Gastrocnemius medialis (tissue), 4 donors: ENCODE data around the gene CCS. TPM values are rescaled to one million over a fixed set of nuclear protein-coding genes. Genes with fewer than 3 reads are reported as not detected.

Experiments
- ATAC-seq, 2 donors: fragments of 150-250 bp; one replicate each; pipeline ENCODE4 v1.9.1; 2016
- DNase-seq, 2 donors: peaks; one replicate each; pipeline ENCODE4 v3.0.0-alpha.2; 2019
- H3K27ac ChIP-seq, 4 donors: fragments of 200-600 bp; sonication (generic); 1 replicate in 1 of 4; 2 replicates in 3 of 4; pipeline ENCODE4 v1.5.1; 2016 to 2018; ENCODE audit warnings: mild to moderate bottlenecking in 2 of 4, moderate library complexity in 1 of 4
- H3K27me3 ChIP-seq, 3 donors: fragments of 200-600 bp; sonication (generic) in 2 of 3; 1 replicate in 1 of 3; 2 replicates in 2 of 3; pipeline versions ENCODE4 v1.5.1 to v1.6.0; 2016 to 2019; ENCODE audit warnings: mild to moderate bottlenecking in 1 of 3, moderate library complexity in 1 of 3
- H3K36me3 ChIP-seq, 2 donors: fragments of 200-600 bp; sonication (generic) in 1 of 2; one replicate each; pipeline ENCODE4 v1.5.1; 2017 to 2018
- H3K4me1 ChIP-seq, 2 donors: fragments of 200-600 bp; sonication (generic) in 1 of 2; one replicate each; pipeline ENCODE4 v1.5.1; 2016 to 2017; ENCODE audit warnings: mild to moderate bottlenecking in 2 of 2
- H3K4me3 ChIP-seq, 4 donors: fragments of 200-600 bp; sonication (generic) in 3 of 4; 1 replicate in 1 of 4; 2 replicates in 3 of 4; pipeline ENCODE4 v1.5.1; 2016 to 2019; ENCODE audit warnings: mild to moderate bottlenecking in 2 of 4
- H3K9me3 ChIP-seq, 3 donors: fragments of 200-600 bp; sonication (generic) in 2 of 3; 1 replicate in 1 of 3; 2 replicates in 2 of 3; pipeline ENCODE4 v1.5.1; 2016 to 2019
- CTCF ChIP-seq, 5 experiments: fragments of 450-650 bp in 3 of 5; fragments of 200-600 bp in 2 of 5; sonication (generic) in 2 of 5; IDR thresholded peaks in 4 of 5; conservative IDR thresholded peaks in 1 of 5; 1 replicate in 4 of 5; 2 replicates in 1 of 5; pipeline ENCODE4 v1.5.1; 2016 to 2019; ENCODE audit warnings: antibody characterized with exemption in 5 of 5, mild to moderate bottlenecking in 3 of 5, moderate library complexity in 3 of 5
- POLR2A ChIP-seq, 2 donors: fragments of 450-650 bp; IDR thresholded peaks; one replicate each; pipeline ENCODE4 v1.6.1; 2017; ENCODE audit warnings: antibody characterized with exemption in 2 of 2, mild to moderate bottlenecking in 2 of 2, moderate library complexity in 2 of 2
- in situ Hi-C, 4 donors: fragments of 200-750 bp; cut with MboI; loops; one replicate each; pipeline versions ENCODE4 v1.15.0 to v1.8.0; 2017; ENCODE audit warnings: low sequenced_read_pairs in 4 of 4
- intact Hi-C: fragments of 100-400 bp; cut with DNase I; formaldehyde crosslinking; loops from one replicate; pipeline ENCODE4 v1.15.1; 2023; ENCODE audit warnings: low total_unique reads
- total RNA-seq, 4 donors: library from RNA; depleted of rRNA; stranded (reverse); fragments of >200 nt; gene quantifications; one replicate each; pipeline versions ENCODE4 v1.1.0 to v1.2.3, GENCODE V29; 2016

Gene CCS
- total RNA-seq, 4 donors from 2014 or later: 9.0 to 12.3 (median 11.7) TPM

GRCh38 chr11:66593650-66594049, 665 bp downstream of the CCS start:
- in situ Hi-C loops (loop anchor here in 2 of 4 donors (25.0 kb wide), 1 partner anchor 244 kb away; the partner anchor contains the start of gene RCE1 (in 2 of the 2)), intact Hi-C loops (loop anchor here (1.0 to 10.0 kb wide), 5 partner anchors 23 to 241 kb away; partner anchors contain the start of genes ACTN3, DPP3, RBM14 and ZDHHC24)
- no peaks in the 10 kb centered on the region for H3K27me3 ChIP-seq
- TF ChIP-seq POLR2A (IDR thresholded peaks at IDR 0.05): no peak
- TF ChIP-seq CTCF (IDR thresholded peaks at IDR 0.05 in 4 of 5, conservative IDR thresholded peaks at IDR 0.05 in 1 of 5): no peak
- no peaks in the 10 kb centered on the region for H3K9me3 ChIP-seq
- peak overlapping the region; percentile 82 to 91 (median 88) for H3K27ac ChIP-seq
- no peaks in the 10 kb centered on the region for H3K36me3 ChIP-seq
- no peak for DNase-seq
- peak overlapping the region; percentile 63 to 98 (median 82) for H3K4me3 ChIP-seq
- H3K4me1 ChIP-seq: peaks cover 12 to 21% of the 10 kb centered on the region in 2 donors
- peak in 1 of 2 donors; percentile 1 for ATAC-seq

DNA sequence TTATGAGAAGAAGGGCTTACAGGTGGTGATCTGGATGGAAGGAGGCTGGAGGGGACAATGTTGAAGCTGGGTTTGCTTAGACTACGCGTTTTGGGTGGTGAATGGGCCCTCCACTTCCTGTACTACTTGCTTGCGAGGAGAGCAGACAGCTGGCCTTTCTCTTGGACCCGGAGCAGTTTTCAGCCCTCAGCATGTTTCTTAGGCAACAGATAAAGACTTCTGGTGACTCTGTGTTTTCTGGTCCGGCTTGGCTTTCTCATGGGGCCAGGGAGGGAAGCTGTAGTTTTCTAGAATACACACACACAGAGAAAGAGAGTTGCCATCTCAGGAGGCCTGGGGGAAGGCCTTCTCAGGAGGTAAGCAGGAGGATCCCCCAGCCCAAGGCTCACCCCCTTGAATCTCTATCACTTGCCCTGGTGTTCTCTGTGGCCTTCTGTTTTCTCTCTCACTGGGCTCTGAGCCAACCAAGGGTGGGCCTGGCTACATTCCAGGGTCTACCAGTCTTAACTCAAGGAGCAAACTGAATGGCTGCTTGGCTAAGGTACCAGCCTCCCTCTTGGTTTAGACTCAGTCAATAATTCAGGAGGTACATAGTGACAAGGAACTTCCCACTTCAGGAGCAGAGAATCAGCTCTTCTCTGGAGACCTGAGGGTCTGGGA, 2.4 kb downstream of the CCS start:
- Histone ChIP-seq H3K27me3 (no peaks in the 10 kb centered on the region), H3K4me3 (no peak overlapping the region), H3K27ac (no peak overlapping the region), H3K9me3 (no peaks in the 10 kb centered on the region), H3K4me1 (peaks cover 12 to 21% of the 10 kb centered on the region in 2 donors), H3K36me3 (peaks cover 0 to 15% of the 10 kb centered on the region in 2 donors)
- no peak for TF ChIP-seq CTCF (IDR thresholded peaks at IDR 0.05 in 4 of 5, conservative IDR thresholded peaks at IDR 0.05 in 1 of 5)
- no peak for TF ChIP-seq POLR2A (IDR thresholded peaks at IDR 0.05)
- intact Hi-C loops: loop anchor here (10.0 kb wide), 1 partner anchor 239 kb away; no protein-coding TSS in a partner anchor
- DNase-seq: no peak
- in situ Hi-C loops: loop anchor here in 2 of 4 donors (25.0 kb wide), 1 partner anchor 242 kb away; the partner anchor contains the start of gene RCE1 (in 2 of the 2)
- no peak for ATAC-seq

- Histone ChIP-seq H3K4me3 (no peak overlapping the region), H3K4me1 (peaks cover 5 to 16% of the 10 kb centered on the region in 2 donors), H3K27ac (no peak overlapping the region), H3K27me3 (no peaks in the 10 kb centered on the region), H3K9me3 (no peaks in the 10 kb centered on the region), H3K36me3 (peaks cover 0 to 15% of the 10 kb centered on the region in 2 donors)
- no peak for ATAC-seq
- DNase-seq: no peak
- no peak for TF ChIP-seq POLR2A (IDR thresholded peaks at IDR 0.05)
- no peak for TF ChIP-seq CTCF (IDR thresholded peaks at IDR 0.05 in 4 of 5, conservative IDR thresholded peaks at IDR 0.05 in 1 of 5)
- in situ Hi-C loops: loop anchor here in 2 of 4 donors (25.0 kb wide), 1 partner anchor 238 kb away; the partner anchor contains the start of gene RCE1 (in 2 of the 2)
- intact Hi-C loops: loop anchor here (10.0 kb wide), 1 partner anchor 236 kb away; no protein-coding TSS in a partner anchor
These were observed 6.0 kb downstream of the CCS start for GRCh38 chr11:66598993-66599392.

DNA sequence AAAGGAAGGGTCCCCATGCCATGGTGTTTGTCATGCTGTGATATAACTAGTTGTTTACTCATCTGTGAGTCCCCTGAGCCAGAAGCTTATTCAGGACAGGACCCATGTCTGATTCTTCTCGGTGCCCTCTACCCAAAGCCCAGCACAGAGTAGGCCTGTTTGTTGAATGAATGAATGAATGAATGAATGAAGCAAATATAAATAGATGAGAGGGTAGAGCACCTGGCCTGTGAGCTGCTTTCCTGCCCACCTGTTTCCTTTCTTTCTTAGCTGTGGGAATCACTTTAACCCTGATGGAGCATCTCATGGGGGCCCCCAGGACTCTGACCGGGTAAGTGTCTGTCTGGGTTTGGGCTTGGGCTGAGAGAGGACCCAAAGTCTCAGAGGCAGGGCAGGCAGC, 7.2 kb downstream of the CCS start:
- no peak overlapping the region for H3K27ac ChIP-seq

GRCh38 chr11:66600631-66601233, 7.7 kb downstream of the CCS start:
- TF ChIP-seq CTCF (IDR thresholded peaks at IDR 0.05 in 4 of 5, conservative IDR thresholded peaks at IDR 0.05 in 1 of 5) (no peak), POLR2A (IDR thresholded peaks at IDR 0.05) (no peak)
- in situ Hi-C loops: no loop called here
- no peak for ATAC-seq

More for the DNA sequence above, 7.2 kb downstream of the CCS start:
- no peak for ATAC-seq
- H3K9me3 ChIP-seq: no peaks in the 10 kb centered on the region
- peaks cover 0 to 23% of the 10 kb centered on the region in 2 donors for H3K36me3 ChIP-seq
- H3K4me1 ChIP-seq: peaks cover 0 to 13% of the 10 kb centered on the region in 2 donors
- no peak for DNase-seq
- H3K27me3 ChIP-seq: no peaks in the 10 kb centered on the region
- in situ Hi-C loops: no loop called here
- no peak overlapping the region for H3K4me3 ChIP-seq
- intact Hi-C loops: no loop called here
- no peak for TF ChIP-seq POLR2A (IDR thresholded peaks at IDR 0.05)

More at GRCh38 chr11:66600631-66601233, 7.7 kb downstream of the CCS start:
- peaks cover 0 to 12% of the 10 kb centered on the region in 2 donors for H3K4me1 ChIP-seq
- no peak for DNase-seq
- H3K4me3 ChIP-seq: no peak overlapping the region
- no peak overlapping the region for H3K27ac ChIP-seq
- intact Hi-C loops: no loop called here
- H3K27me3 ChIP-seq: no peaks in the 10 kb centered on the region
- peaks cover 0 to 28% of the 10 kb centered on the region in 2 donors for H3K36me3 ChIP-seq
- no peaks in the 10 kb centered on the region for H3K9me3 ChIP-seq
